Mesenchymal stem cell (in vitro differentiated cells and primary cell): Measurements from ENCODE around the gene JMJD8.

Source experiments
- DNase-seq: peaks from one replicate; pipeline ENCODE4 v3.0.0-alpha.2; 2013
- H2AFZ ChIP-seq: one replicate; pipeline ENCODE4 v1.6.1; 2013; ENCODE audit warnings: low read depth, mild to moderate bottlenecking, control low read depth, inconsistent platforms, low read length, moderate library complexity
- H2AK5ac ChIP-seq: 2 replicates; pipeline ENCODE4 v1.6.1; 2013; ENCODE audit warnings: low read length, moderate library complexity, mild to moderate bottlenecking, inconsistent platforms; ENCODE audit not compliant: severe bottlenecking
- H2BK120ac ChIP-seq: one replicate; pipeline ENCODE4 v1.6.1; 2013; ENCODE audit warnings: low read depth, mild to moderate bottlenecking, inconsistent platforms, low read length, moderate library complexity
- H2BK12ac ChIP-seq, 2 experiments: one replicate each; pipeline ENCODE4 v1.6.1; 2013; ENCODE audit warnings: inconsistent platforms in 2 of 2, low read length in 2 of 2, mild to moderate bottlenecking in 2 of 2, moderate library complexity in 2 of 2, control low read depth in 1 of 2
- H2BK15ac ChIP-seq: one replicate; pipeline ENCODE4 v1.6.1; 2013; ENCODE audit warnings: mild to moderate bottlenecking, low read depth, inconsistent platforms; ENCODE audit not compliant: poor library complexity, severe bottlenecking
- H2BK5ac ChIP-seq: 2 replicates; pipeline ENCODE4 v1.6.1; 2013; ENCODE audit warnings: low read depth, mild to moderate bottlenecking, low read length, control low read depth, inconsistent platforms; ENCODE audit not compliant: poor library complexity, severe bottlenecking
- H3K14ac ChIP-seq, 2 experiments: one replicate each; pipeline ENCODE4 v1.6.1; 2013; ENCODE audit warnings: inconsistent platforms in 2 of 2, low read length in 2 of 2, control low read depth in 1 of 2, mild to moderate bottlenecking in 1 of 2, moderate library complexity in 1 of 2
- H3K18ac ChIP-seq, 2 experiments: one replicate each; pipeline ENCODE4 v1.6.1; 2013; ENCODE audit warnings: inconsistent platforms in 2 of 2, low read length in 2 of 2, control low read depth in 1 of 2, low read depth in 1 of 2, mild to moderate bottlenecking in 1 of 2
- H3K23ac ChIP-seq, 2 experiments: one replicate each; pipeline ENCODE4 v1.6.1; 2013; ENCODE audit warnings: inconsistent platforms in 2 of 2, low read length in 2 of 2, mild to moderate bottlenecking in 2 of 2, moderate library complexity in 2 of 2, control low read depth in 1 of 2
- H3K27ac ChIP-seq: 2 replicates; pipeline ENCODE4 v1.5.1; 2013; ENCODE audit warnings: mild to moderate bottlenecking, moderate library complexity, low read length, control low read depth, inconsistent platforms; ENCODE audit not compliant: poor library complexity, severe bottlenecking
- H3K27me3 ChIP-seq, 2 experiments: 2 replicates each; pipeline versions ENCODE4 v1.6.1 to v1.7.0; 2013; ENCODE audit warnings: low read length in 2 of 2, mild to moderate bottlenecking in 2 of 2, moderate library complexity in 2 of 2, control low read depth in 1 of 2, inconsistent platforms in 1 of 2; ENCODE audit not compliant: control insufficient read depth in 1 of 2, insufficient read depth in 1 of 2
- H3K36me3 ChIP-seq, 2 experiments: 2 replicates each; pipeline versions ENCODE4 v1.6.1 to v1.7.0; 2013; ENCODE audit warnings: low read length in 2 of 2, control low read depth in 1 of 2, inconsistent platforms in 1 of 2, low read depth in 1 of 2, mild to moderate bottlenecking in 1 of 2; ENCODE audit not compliant: insufficient read depth in 2 of 2, control insufficient read depth in 1 of 2
- H3K4ac ChIP-seq, 2 experiments: one replicate each; pipeline ENCODE4 v1.6.1; 2013; ENCODE audit warnings: inconsistent platforms in 2 of 2, low read length in 2 of 2, mild to moderate bottlenecking in 2 of 2, moderate library complexity in 2 of 2, control low read depth in 1 of 2, low read depth in 1 of 2
- H3K4me1 ChIP-seq: 2 replicates; pipeline ENCODE4 v1.6.1; 2013; ENCODE audit warnings: low read depth, low read length, control low read depth; ENCODE audit not compliant: control insufficient read depth, insufficient read depth
- H3K4me2 ChIP-seq: 2 replicates; pipeline ENCODE4 v1.6.1; 2013; ENCODE audit warnings: low read length, mild to moderate bottlenecking, inconsistent platforms; ENCODE audit not compliant: poor library complexity, severe bottlenecking
- H3K4me3 ChIP-seq, 2 experiments: 2 replicates each; pipeline versions ENCODE4 v1.5.1 to v1.7.0; 2013; ENCODE audit warnings: low read length in 2 of 2, mild to moderate bottlenecking in 2 of 2, control low read depth in 1 of 2, low read depth in 1 of 2; ENCODE audit not compliant: insufficient read depth in 1 of 2
- H3K79me1 ChIP-seq: replicated peaks from 2 replicates; pipeline ENCODE4 v1.6.1; 2013; ENCODE audit warnings: mild to moderate bottlenecking, control low read depth, low read length, inconsistent platforms; ENCODE audit not compliant: poor library complexity, severe bottlenecking
- H3K9ac ChIP-seq: 2 replicates; pipeline ENCODE4 v1.7.0; 2013; ENCODE audit warnings: mild to moderate bottlenecking, low read length, moderate library complexity
- H3K9me3 ChIP-seq: 2 replicates; pipeline ENCODE4 v1.7.0; 2013; ENCODE audit warnings: mild to moderate bottlenecking, low read length; ENCODE audit not compliant: control insufficient read depth
- H4K8ac ChIP-seq: one replicate; pipeline ENCODE4 v1.6.1; 2013; ENCODE audit warnings: inconsistent platforms, mild to moderate bottlenecking, low read length, moderate library complexity
- H4K91ac ChIP-seq: one replicate; pipeline ENCODE4 v1.6.1; 2013; ENCODE audit warnings: mild to moderate bottlenecking, low read length, inconsistent platforms
- WGBS: methylation state at CpG from one replicate; pipeline ENCODE4 v1.1.7; 2013; ENCODE audit warnings: mixed read lengths; 5-methylcytosine and 5-hydroxymethylcytosine counted together

The JMJD8 gene

DNA sequence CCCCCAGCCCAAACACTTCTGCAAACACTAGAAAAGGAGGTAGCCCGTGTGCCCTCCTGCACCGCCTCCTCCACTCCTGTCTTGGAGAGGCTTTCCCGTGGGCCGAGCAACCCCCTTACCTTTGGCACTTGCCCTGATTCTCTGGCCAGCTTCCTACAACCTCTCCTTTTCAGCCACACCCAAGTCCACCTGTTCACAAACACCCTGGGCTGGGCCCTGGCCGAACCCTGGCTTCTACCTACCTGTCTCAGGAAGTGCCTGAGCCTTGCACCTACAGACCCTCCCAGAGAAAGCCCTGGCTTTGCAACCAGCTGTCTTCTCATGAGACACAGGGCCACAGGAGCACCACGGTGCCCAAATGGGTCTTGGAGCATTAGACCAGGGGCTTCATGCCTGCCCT lies 34.8 kb upstream of the JMJD8 start:
- Histone ChIP-seq H3K23ac (no peak overlapping the region), H3K79me1 (peaks cover 32% of the 10 kb centered on the region), H3K4ac (no peak overlapping the region), H4K91ac (peak overlapping the region; percentile 18), H3K4me1 (peaks cover 62% of the 10 kb centered on the region), H3K27ac (no peak overlapping the region), H3K4me2 (no peak overlapping the region), H2AK5ac (no peak overlapping the region), H2BK15ac (no peak overlapping the region), H3K18ac (no peak overlapping the region), H3K4me3 (no peak overlapping the region), H3K27me3 (no peaks in the 10 kb centered on the region), H2AFZ (no peak overlapping the region), H3K9ac (no peak overlapping the region), H2BK120ac (no peak overlapping the region), H2BK12ac (no peak overlapping the region), H3K36me3 (peaks cover 0 to 45% of the 10 kb centered on the region in 2 experiments), H4K8ac (no peak overlapping the region), H2BK5ac (no peak overlapping the region), H3K14ac (no peak overlapping the region), H3K9me3 (no peaks in the 10 kb centered on the region)
- 96% methylated on average over 6 of the region's 6 CpGs for WGBS
- DNase-seq, result no peak

DNA sequence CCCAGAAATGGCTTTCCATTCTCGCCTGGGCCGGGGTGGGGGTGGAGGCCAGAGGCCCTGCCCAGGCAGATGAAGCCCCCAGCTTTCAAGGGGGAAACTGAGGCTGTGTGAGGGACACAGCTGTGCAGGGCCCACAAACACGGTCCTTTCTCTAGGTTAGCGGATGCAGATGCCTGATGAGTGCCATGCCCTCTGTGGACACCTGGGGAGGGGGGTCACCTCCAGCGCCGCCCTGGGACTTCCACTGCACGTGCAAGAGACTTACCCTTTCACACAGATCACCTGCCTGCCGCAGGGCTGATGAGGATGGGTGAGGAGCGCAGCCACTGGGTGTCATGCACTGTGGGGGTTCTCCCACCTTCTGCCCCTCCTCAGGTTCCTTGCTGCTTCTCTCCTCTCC lies 34.3 kb upstream of the JMJD8 start:
- no peak overlapping the region for H3K9ac ChIP-seq
- 98% methylated on average over 9 of the region's 9 CpGs for WGBS
- no peak overlapping the region for H2BK15ac ChIP-seq
- no peak overlapping the region for H2AFZ ChIP-seq
- no peak overlapping the region for H3K4me3 ChIP-seq
- no peak overlapping the region for H2BK120ac ChIP-seq
- H3K9me3 ChIP-seq, result no peaks in the 10 kb centered on the region
- no peak overlapping the region for H4K91ac ChIP-seq
- H3K4me1 ChIP-seq, result peaks cover 65% of the 10 kb centered on the region
- H3K27ac ChIP-seq, result no peak overlapping the region
- no peak overlapping the region for H3K4me2 ChIP-seq
- H3K36me3 ChIP-seq, result peaks cover 0 to 41% of the 10 kb centered on the region in 2 experiments
- no peak for DNase-seq
- no peaks in the 10 kb centered on the region for H3K27me3 ChIP-seq
- no peak overlapping the region for H2BK5ac ChIP-seq
- no peak overlapping the region for H3K14ac ChIP-seq
- H3K18ac ChIP-seq, result no peak overlapping the region
- no peak overlapping the region for H2BK12ac ChIP-seq
- peaks cover 32% of the 10 kb centered on the region for H3K79me1 ChIP-seq
- no peak overlapping the region for H3K23ac ChIP-seq
- H3K4ac ChIP-seq, result no peak overlapping the region
- no peak overlapping the region for H4K8ac ChIP-seq
- H2AK5ac ChIP-seq, result no peak overlapping the region

DNA sequence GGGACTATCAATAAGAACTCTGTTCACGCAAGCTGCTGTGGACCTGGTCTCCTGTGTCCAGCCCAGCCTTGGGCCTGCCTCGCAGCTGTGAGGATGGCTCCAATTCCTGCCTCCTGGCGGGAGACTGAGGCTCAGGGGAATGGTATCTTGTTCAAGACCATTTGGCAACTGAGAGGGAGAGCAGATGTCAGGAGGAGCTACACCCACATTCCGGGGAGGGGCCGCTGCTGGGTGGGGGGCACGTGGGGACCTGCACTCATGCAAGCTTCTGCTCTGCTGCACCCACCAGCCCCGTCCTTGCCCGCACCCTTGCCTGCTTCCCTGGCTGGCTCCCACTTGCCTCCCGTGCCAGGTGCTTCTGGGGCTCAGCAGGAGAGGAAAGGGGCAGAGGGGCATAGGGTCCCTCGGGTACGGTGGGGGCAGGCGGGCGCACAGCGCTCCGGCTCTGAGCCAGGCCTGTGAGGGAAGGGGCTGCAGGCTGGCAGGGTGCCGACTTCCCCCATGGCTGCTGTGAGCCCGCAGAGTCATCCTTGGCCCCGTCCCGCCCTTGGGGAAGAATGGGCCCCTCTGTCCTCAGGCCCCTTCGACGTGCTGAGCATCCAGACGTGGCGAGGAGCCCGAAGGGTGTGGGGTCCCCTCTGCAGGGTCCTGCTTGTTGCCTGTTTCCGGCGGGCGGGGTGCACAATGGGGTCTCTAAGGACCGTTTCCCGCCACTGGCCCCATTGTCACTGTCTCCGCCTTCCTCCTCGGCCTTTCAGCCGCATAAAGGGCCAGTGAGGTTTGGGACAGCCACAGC lies 33.5 kb upstream of the JMJD8 start:
- 87% methylated on average over 32 of the region's 32 CpGs for WGBS
- no peak overlapping the region for H3K4me2 ChIP-seq
- no peak overlapping the region for H3K14ac ChIP-seq
- no peak overlapping the region for H3K4ac ChIP-seq
- no peak overlapping the region for H3K4me3 ChIP-seq
- no peak overlapping the region for H4K8ac ChIP-seq
- H3K23ac ChIP-seq, result no peak overlapping the region
- H2BK120ac ChIP-seq, result no peak overlapping the region
- H3K4me1 ChIP-seq, result peaks cover 65% of the 10 kb centered on the region
- H2BK15ac ChIP-seq, result no peak overlapping the region
- DNase-seq, result no peak
- H3K9ac ChIP-seq, result no peak overlapping the region
- no peak overlapping the region for H2BK12ac ChIP-seq
- H2BK5ac ChIP-seq, result no peak overlapping the region
- no peaks in the 10 kb centered on the region for H3K27me3 ChIP-seq
- no peak overlapping the region for H3K27ac ChIP-seq
- H3K18ac ChIP-seq, result no peak overlapping the region
- no peaks in the 10 kb centered on the region for H3K9me3 ChIP-seq
- H4K91ac ChIP-seq, result no peak overlapping the region
- H3K36me3 ChIP-seq, result peaks cover 0 to 34% of the 10 kb centered on the region in 2 experiments
- no peak overlapping the region for H2AFZ ChIP-seq
- H2AK5ac ChIP-seq, result no peak overlapping the region
- H3K79me1 ChIP-seq, result peaks cover 32% of the 10 kb centered on the region

DNA sequence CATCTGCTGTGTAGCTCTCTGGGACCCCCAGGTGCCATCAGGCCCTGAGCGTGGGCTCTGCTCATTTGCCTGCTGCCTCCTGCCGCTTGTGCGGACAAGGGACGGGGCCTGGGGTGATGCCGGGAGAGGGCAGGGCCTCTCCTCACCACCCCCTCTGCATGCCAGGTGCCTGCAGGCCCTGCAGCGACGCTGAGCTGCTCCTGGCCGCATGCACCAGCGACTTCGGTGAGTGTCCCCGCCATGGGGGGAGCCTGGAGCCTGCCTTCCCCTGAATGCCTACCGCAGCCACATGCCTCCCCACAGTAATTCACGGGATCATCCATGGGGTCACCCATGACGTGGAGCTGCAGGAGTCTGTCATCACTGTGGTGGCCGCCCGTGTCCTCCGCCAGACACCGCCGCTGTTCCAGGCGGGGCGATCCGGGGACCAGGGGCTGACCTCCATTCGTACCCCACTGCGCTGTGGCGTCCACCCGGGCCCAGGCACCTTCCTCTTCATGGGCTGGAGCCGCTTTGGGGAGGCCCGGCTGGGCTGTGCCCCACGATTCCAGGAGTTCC lies 32.7 kb upstream of the JMJD8 start:
- WGBS, result 95% methylated on average over 28 of the region's 29 CpGs
- no peak for DNase-seq
- H3K4me3 ChIP-seq, result no peak overlapping the region
- H3K4ac ChIP-seq, result no peak overlapping the region
- H2BK15ac ChIP-seq, result no peak overlapping the region
- no peak overlapping the region for H2BK5ac ChIP-seq
- H4K8ac ChIP-seq, result no peak overlapping the region
- no peak overlapping the region for H2BK120ac ChIP-seq
- H3K36me3 ChIP-seq, result peaks cover 0 to 26% of the 10 kb centered on the region in 2 experiments
- no peak overlapping the region for H3K23ac ChIP-seq
- peaks cover 61% of the 10 kb centered on the region for H3K4me1 ChIP-seq
- H3K79me1 ChIP-seq, result peaks cover 32% of the 10 kb centered on the region
- H3K14ac ChIP-seq, result peak overlapping the region in 1 of 2 experiments; percentile 11
- no peak overlapping the region for H3K4me2 ChIP-seq
- H2BK12ac ChIP-seq, result peak overlapping the region in 1 of 2 experiments; percentile 40
- no peak overlapping the region for H3K18ac ChIP-seq
- no peak overlapping the region for H2AFZ ChIP-seq
- no peaks in the 10 kb centered on the region for H3K27me3 ChIP-seq
- H4K91ac ChIP-seq, result peak overlapping the region; percentile 22
- H3K9ac ChIP-seq, result no peak overlapping the region
- H2AK5ac ChIP-seq, result no peak overlapping the region
- H3K9me3 ChIP-seq, result no peaks in the 10 kb centered on the region
- no peak overlapping the region for H3K27ac ChIP-seq
